ENCODE data around the gene UBP1. TPM values are rescaled to one million over a fixed set of nuclear protein-coding genes. Genes with fewer than 3 reads are reported as not detected.

The UBP1 gene
- total RNA-seq, 4 donors from 2014 or later: 27.1 to 51.5 (median 38.8) TPM

- intact Hi-C loops (cut with DNase I; ENCODE audit: low total_unique reads): no loop called here
- DNase-seq (ENCODE audit: low spot score in 2 of 2): no peak
- TF ChIP-seq, protein P1, sequence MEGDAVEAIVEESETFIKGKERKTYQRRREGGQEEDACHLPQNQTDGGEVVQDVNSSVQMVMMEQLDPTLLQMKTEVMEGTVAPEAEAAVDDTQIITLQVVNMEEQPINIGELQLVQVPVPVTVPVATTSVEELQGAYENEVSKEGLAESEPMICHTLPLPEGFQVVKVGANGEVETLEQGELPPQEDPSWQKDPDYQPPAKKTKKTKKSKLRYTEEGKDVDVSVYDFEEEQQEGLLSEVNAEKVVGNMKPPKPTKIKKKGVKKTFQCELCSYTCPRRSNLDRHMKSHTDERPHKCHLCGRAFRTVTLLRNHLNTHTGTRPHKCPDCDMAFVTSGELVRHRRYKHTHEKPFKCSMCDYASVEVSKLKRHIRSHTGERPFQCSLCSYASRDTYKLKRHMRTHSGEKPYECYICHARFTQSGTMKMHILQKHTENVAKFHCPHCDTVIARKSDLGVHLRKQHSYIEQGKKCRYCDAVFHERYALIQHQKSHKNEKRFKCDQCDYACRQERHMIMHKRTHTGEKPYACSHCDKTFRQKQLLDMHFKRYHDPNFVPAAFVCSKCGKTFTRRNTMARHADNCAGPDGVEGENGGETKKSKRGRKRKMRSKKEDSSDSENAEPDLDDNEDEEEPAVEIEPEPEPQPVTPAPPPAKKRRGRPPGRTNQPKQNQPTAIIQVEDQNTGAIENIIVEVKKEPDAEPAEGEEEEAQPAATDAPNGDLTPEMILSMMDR (IDR thresholded peaks at IDR 0.05): no peak
- TF ChIP-seq POLR2A (IDR thresholded peaks at IDR 0.05): no peak
- H3K4me3 ChIP-seq (ENCODE audit: low read depth, poor library complexity, severe bottlenecking): no peak overlapping the region
Measured at GRCh38 chr3:33364060-33364459, 76.1 kb downstream of the UBP1 start.

- intact Hi-C loops (cut with DNase I; ENCODE audit: low total_unique reads): no loop called here
- 77 to 79% methylated on average over 3 of the region's 3 CpGs for WGBS, 2 donors
- no peak for DNase-seq (ENCODE audit: low spot score in 2 of 2)
- no peak overlapping the region for H3K4me3 ChIP-seq (ENCODE audit: low read depth, poor library complexity, severe bottlenecking)
- TF ChIP-seq, protein P1 (IDR thresholded peaks at IDR 0.05): no peak
- no peak for TF ChIP-seq POLR2A (IDR thresholded peaks at IDR 0.05)
Measured at GRCh38 chr3:33363113-33363800, 76.9 kb downstream of the UBP1 start.

GRCh38 chr3:33360136-33360825, 79.9 kb downstream of the UBP1 start:
- intact Hi-C loops (cut with DNase I; ENCODE audit: low total_unique reads): no loop called here
- DNase-seq (ENCODE audit: low spot score in 2 of 2): no peak
- TF ChIP-seq POLR2A (IDR thresholded peaks at IDR 0.05): no peak
- TF ChIP-seq, protein P1 (IDR thresholded peaks at IDR 0.05): no peak
- 67 to 83% methylated on average over 1 of the region's 1 CpG for WGBS, 2 donors
- H3K4me3 ChIP-seq (ENCODE audit: low read depth, poor library complexity, severe bottlenecking): no peak overlapping the region

DNA sequence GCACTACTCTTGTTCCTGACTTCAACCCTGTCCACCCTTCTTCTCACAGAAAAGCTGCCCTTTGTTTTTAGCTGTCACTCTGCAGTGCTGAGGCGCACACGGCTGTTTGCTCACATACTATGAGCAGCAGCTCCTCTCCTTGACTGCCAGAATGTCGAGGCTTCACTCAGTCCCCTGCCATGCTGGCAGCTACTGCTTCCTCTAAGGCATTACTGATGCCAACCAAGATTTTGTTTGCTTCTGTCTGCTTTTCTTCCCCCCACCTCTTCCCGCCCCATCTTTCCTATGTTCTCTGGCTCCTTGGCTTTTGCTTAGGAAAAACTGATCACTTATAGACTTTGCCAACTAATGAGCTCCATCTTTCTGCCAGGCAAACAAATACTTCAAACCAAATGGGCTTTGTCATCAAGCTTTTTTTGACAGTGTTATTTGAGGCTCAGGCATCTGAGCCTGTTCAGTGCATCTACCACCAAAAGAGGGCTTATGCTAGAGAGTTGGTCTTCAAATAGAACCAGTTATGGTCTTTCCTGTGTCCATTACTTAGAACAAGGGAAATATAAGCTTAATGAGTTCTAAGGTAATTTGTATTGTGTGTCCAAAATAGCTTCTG, 81.9 kb downstream of the UBP1 start:
- no peak overlapping the region for H3K4me3 ChIP-seq (ENCODE audit: low read depth, poor library complexity, severe bottlenecking)
- 32 to 40% methylated on average over 4 of the region's 4 CpGs for WGBS, 2 donors
- intact Hi-C loops (cut with DNase I; ENCODE audit: low total_unique reads): no loop called here
- DNase-seq (ENCODE audit: low spot score in 2 of 2): no peak
- TF ChIP-seq, protein P1 (IDR thresholded peaks at IDR 0.05): no peak
- no peak for TF ChIP-seq POLR2A (IDR thresholded peaks at IDR 0.05)

DNA sequence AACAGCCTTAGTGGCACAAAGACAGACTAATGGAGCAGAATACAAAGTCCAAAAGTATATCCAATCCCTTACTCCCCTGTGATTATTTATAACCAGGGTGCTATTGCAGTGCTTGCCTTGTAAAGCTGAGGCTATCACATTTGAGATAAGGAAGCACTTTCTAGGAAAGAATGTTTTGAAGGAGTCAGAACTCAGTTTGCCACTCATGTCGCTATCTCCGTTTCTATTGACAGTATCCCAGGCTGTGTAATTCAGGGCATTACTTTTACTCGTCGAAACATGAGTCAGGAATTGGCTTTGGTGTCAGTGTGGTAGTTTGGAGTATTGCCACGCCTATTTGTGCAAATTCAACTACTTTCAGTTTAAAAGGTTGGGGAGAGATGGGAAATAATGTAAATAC, 84.6 kb downstream of the UBP1 start:
- intact Hi-C loops (cut with DNase I; ENCODE audit: low total_unique reads): no loop called here
- H3K4me3 ChIP-seq (ENCODE audit: low read depth, poor library complexity, severe bottlenecking): no peak overlapping the region
- 37 to 48% methylated on average over 5 of the region's 5 CpGs for WGBS, 2 donors
- no peak for TF ChIP-seq POLR2A (IDR thresholded peaks at IDR 0.05)
- TF ChIP-seq, protein P1 (IDR thresholded peaks at IDR 0.05): no peak
- DNase-seq (ENCODE audit: low spot score in 2 of 2): no peak
